Measurements from ENCODE around the gene PTPN21.
A peak's percentile ranks its signal among the peaks of the same experiment; 100 is the strongest.

The PTPN21 gene

DNA sequence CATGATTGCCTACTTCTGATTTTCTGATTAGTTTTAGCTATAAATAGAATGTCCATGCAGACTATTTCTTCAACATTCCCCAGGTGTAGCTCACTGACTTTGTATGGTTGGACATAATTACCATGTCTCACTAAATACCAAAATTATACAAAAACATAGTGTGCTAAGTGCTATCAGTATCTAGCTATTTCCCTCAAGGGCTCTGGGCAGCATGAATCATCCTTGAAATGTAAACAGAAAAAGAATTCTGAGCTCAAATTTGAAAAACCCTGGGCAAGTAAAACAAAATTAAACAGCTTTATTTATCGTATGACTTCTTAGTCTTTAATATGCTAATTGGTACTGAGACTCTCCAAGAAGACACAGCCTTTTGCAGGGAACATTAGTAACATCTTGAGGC is 86.4 kb downstream of the PTPN21 start:
- CTCF ChIA-PET: interaction anchor here (1.3 kb wide), 1 partner anchor 279 kb away, joined by 3 read pairs; no protein-coding TSS in a partner anchor
- Histone ChIP-seq H3K4me1 (ENCODE audit: control insufficient read depth, insufficient read depth, low read length) (no peaks in the 10 kb centered on the region), H3K9me3 (ENCODE audit: control insufficient read depth, insufficient read depth, low read depth, low read length) (no peaks in the 10 kb centered on the region), H3K27ac (ENCODE audit: extremely low read depth, low read depth, low read length) (no peak overlapping the region), H3K4me3 (ENCODE audit: low read depth, low read length) (no peak overlapping the region), H3K36me3 (ENCODE audit: control insufficient read depth in 2 of 2, insufficient read depth in 1 of 2, low read length in 2 of 2) (peaks cover 6 to 38% of the 10 kb centered on the region in 2 experiments; a peak in 2 of 3 replicates)
- TF ChIP-seq EGR2 (tag by site-specific recombination; IDR thresholded peaks at IDR 0.05; ENCODE audit: low read depth) (no peak), ZNF48 (tag by site-specific recombination; IDR thresholded peaks at IDR 0.05) (no peak)
- TF ChIP-seq, protein P1, sequence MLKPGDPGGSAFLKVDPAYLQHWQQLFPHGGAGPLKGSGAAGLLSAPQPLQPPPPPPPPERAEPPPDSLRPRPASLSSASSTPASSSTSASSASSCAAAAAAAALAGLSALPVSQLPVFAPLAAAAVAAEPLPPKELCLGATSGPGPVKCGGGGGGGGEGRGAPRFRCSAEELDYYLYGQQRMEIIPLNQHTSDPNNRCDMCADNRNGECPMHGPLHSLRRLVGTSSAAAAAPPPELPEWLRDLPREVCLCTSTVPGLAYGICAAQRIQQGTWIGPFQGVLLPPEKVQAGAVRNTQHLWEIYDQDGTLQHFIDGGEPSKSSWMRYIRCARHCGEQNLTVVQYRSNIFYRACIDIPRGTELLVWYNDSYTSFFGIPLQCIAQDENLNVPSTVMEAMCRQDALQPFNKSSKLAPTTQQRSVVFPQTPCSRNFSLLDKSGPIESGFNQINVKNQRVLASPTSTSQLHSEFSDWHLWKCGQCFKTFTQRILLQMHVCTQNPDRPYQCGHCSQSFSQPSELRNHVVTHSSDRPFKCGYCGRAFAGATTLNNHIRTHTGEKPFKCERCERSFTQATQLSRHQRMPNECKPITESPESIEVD (tag by site-specific recombination; IDR thresholded peaks at IDR 0.05): 0 out of 2 replicates have a peak, but pooled peaks have one; percentile 15
- POLR2A ChIA-PET: no interaction called here

DNA sequence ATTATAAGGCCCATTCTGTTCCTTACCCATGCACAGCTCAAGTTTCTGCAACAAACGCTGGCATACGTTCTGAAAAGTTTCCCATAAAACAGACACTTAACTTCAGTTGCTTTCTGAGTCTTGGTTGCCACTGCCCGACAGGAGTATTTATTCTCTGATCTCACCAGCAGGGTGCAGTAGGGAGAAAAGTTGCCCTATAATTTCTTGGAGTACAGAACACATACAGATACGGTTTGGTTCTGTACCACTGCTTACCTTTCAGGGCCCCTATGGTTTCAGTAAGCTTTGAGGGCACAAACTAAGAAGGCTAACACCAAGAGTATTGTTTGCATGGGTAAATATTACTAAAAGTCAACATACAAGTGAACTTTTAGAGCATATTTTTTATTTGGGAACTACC is 91.5 kb downstream of the PTPN21 start:
- TF ChIP-seq HOXA7 (CRISPR knock-in tag; IDR thresholded peaks at IDR 0.05; ENCODE audit: borderline replicate concordance) (no peak), ZNF48 (tag by site-specific recombination; IDR thresholded peaks at IDR 0.05) (no peak), KLF7 (tag by site-specific recombination; IDR thresholded peaks at IDR 0.05; ENCODE audit: borderline replicate concordance) (no peak), WT1 (tag by site-specific recombination; IDR thresholded peaks at IDR 0.05) (no peak), ZNF776 (tag by site-specific recombination; IDR thresholded peaks at IDR 0.05; ENCODE audit: borderline replicate concordance) (no peak), ZNF211 (tag by site-specific recombination; IDR thresholded peaks at IDR 0.05; ENCODE audit: low read depth) (no peak), ZNF692 (tag by site-specific recombination; IDR thresholded peaks at IDR 0.05) (no peak), ZNF416 (tag by site-specific recombination; IDR thresholded peaks at IDR 0.05) (no peak)
- Histone ChIP-seq H3K27ac (ENCODE audit: extremely low read depth, low read depth, low read length) (no peak overlapping the region), H3K4me1 (ENCODE audit: control insufficient read depth, insufficient read depth, low read length) (no peaks in the 10 kb centered on the region), H3K4me3 (ENCODE audit: low read depth, low read length) (no peak overlapping the region), H3K36me3 (ENCODE audit: control insufficient read depth in 2 of 2, insufficient read depth in 1 of 2, low read length in 2 of 2) (peaks cover 0 to 12% of the 10 kb centered on the region in 2 experiments; a peak in 1 of 3 replicates), H3K9me3 (ENCODE audit: control insufficient read depth, insufficient read depth, low read depth, low read length) (no peaks in the 10 kb centered on the region)
- ChIA-PET CTCF (interaction anchor here (1.1 to 1.7 kb wide), 4 partner anchors 10 to 273 kb away, joined by 3 to 5 read pairs (median 3); no protein-coding TSS in a partner anchor), POLR2A (no interaction called here)

DNA sequence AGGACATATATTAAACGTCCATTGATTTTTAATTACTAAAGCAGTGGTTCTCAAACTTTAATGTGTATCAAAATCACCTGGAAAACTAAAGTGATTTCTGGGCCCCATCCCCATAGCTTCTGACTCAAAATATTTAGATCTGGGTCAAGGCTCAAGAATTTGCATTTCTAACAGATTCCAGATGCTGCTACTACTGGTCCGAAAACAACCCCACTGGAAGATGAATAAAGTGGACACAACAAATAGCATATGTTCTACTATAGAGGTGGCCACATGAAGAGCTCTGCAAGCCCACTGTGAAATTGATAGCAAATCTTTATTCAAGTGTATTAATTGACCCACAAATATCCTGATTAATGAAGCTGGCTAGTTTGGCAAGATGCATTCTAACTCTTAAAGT is 99.9 kb downstream of the PTPN21 start:
- no peak overlapping the region for H3K27ac ChIP-seq (ENCODE audit: extremely low read depth, low read depth, low read length)
- H3K9me3 ChIP-seq (ENCODE audit: control insufficient read depth, insufficient read depth, low read depth, low read length): no peaks in the 10 kb centered on the region
- no peak for TF ChIP-seq ZNF473 (tag by site-specific recombination; IDR thresholded peaks at IDR 0.05)
- TF ChIP-seq ZNF777 (tag by site-specific recombination; IDR thresholded peaks at IDR 0.05; ENCODE audit: borderline replicate concordance): no peak
- no peak for TF ChIP-seq ZNF148 (tag by site-specific recombination; IDR thresholded peaks at IDR 0.05; ENCODE audit: borderline replicate concordance)
- TF ChIP-seq ZNF623 (tag by site-specific recombination; IDR thresholded peaks at IDR 0.05): no peak
- no peak for TF ChIP-seq ZNF239 (tag by site-specific recombination; IDR thresholded peaks at IDR 0.05)
- TF ChIP-seq KLF7 (tag by site-specific recombination; IDR thresholded peaks at IDR 0.05; ENCODE audit: borderline replicate concordance): no peak
- no peak overlapping the region for H3K4me3 ChIP-seq (ENCODE audit: low read depth, low read length)
- H3K36me3 ChIP-seq (ENCODE audit: control insufficient read depth in 2 of 2, insufficient read depth in 1 of 2, low read length in 2 of 2): no peaks in the 10 kb centered on the region; a peak in 1 of 3 replicates
- ChIA-PET POLR2A (no interaction called here), CTCF (interaction anchor here (0.6 to 0.9 kb wide), 4 partner anchors 218 to 440 kb away, joined by 3 to 4 read pairs (median 3); no protein-coding TSS in a partner anchor)
- no peaks in the 10 kb centered on the region for H3K4me1 ChIP-seq (ENCODE audit: control insufficient read depth, insufficient read depth, low read length)
